ENCODE measurements around the gene COL9A3. TPM values are rescaled to one million over a fixed set of nuclear protein-coding genes. Genes with fewer than 3 reads are reported as not detected.

The COL9A3 gene
- total RNA-seq, 1 experiment from 2014 or later = 46.6 TPM

DNA sequence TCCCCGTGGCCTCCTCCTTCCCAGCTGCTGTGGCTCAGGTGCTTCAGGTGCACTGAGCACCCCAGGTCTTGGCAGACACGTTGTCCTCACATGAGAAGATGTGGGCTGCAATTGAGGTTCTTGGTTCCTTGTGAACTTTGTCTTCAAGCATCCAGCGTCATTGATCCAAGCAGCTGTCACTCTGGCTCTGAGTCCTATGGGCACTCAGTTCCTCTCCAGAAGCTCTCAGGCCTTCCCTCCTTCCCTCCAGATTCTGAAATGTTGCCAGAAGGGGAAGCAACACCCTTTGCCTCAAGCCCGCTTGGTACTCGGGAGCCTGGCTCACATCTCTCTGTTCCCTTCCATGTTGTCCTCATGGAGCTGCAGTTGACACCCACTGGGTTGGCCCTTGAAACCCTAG is 29.0 kb upstream of the COL9A3 start:
- no TSS peak for BruUV-seq (replicated peaks)
- DNase-seq (ENCODE audit: low read depth, low spot score) (no peak), ATAC-seq (no peak)
- intact Hi-C loops (cut with micrococcal nuclease; ENCODE audit: unreplicated experiment) = no loop called here
- TF ChIP-seq, protein P1, sequence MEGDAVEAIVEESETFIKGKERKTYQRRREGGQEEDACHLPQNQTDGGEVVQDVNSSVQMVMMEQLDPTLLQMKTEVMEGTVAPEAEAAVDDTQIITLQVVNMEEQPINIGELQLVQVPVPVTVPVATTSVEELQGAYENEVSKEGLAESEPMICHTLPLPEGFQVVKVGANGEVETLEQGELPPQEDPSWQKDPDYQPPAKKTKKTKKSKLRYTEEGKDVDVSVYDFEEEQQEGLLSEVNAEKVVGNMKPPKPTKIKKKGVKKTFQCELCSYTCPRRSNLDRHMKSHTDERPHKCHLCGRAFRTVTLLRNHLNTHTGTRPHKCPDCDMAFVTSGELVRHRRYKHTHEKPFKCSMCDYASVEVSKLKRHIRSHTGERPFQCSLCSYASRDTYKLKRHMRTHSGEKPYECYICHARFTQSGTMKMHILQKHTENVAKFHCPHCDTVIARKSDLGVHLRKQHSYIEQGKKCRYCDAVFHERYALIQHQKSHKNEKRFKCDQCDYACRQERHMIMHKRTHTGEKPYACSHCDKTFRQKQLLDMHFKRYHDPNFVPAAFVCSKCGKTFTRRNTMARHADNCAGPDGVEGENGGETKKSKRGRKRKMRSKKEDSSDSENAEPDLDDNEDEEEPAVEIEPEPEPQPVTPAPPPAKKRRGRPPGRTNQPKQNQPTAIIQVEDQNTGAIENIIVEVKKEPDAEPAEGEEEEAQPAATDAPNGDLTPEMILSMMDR (IDR thresholded peaks at IDR 0.05) = no peak
- no peak for TF ChIP-seq POLR2AphosphoS5 (IDR thresholded peaks at IDR 0.05; ENCODE audit: low read depth, low read length)
- TF ChIP-seq TCF7L2 (IDR thresholded peaks at IDR 0.05; ENCODE audit: low read depth, low read length) = no peak
- TF ChIP-seq, protein P2, sequence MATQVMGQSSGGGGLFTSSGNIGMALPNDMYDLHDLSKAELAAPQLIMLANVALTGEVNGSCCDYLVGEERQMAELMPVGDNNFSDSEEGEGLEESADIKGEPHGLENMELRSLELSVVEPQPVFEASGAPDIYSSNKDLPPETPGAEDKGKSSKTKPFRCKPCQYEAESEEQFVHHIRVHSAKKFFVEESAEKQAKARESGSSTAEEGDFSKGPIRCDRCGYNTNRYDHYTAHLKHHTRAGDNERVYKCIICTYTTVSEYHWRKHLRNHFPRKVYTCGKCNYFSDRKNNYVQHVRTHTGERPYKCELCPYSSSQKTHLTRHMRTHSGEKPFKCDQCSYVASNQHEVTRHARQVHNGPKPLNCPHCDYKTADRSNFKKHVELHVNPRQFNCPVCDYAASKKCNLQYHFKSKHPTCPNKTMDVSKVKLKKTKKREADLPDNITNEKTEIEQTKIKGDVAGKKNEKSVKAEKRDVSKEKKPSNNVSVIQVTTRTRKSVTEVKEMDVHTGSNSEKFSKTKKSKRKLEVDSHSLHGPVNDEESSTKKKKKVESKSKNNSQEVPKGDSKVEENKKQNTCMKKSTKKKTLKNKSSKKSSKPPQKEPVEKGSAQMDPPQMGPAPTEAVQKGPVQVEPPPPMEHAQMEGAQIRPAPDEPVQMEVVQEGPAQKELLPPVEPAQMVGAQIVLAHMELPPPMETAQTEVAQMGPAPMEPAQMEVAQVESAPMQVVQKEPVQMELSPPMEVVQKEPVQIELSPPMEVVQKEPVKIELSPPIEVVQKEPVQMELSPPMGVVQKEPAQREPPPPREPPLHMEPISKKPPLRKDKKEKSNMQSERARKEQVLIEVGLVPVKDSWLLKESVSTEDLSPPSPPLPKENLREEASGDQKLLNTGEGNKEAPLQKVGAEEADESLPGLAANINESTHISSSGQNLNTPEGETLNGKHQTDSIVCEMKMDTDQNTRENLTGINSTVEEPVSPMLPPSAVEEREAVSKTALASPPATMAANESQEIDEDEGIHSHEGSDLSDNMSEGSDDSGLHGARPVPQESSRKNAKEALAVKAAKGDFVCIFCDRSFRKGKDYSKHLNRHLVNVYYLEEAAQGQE (IDR thresholded peaks at IDR 0.05; ENCODE audit: insufficient read depth in 1 of 2, low read depth in 2 of 2, low read length in 1 of 2) = no peak
- TF ChIP-seq SIN3A (IDR thresholded peaks at IDR 0.05; ENCODE audit: borderline replicate concordance, insufficient read depth, low read depth, low read length) = no peak
- H3K4me3 ChIP-seq (ENCODE audit: low read depth in 2 of 2, low read length in 2 of 2) = no peak overlapping the region
- POLR2A ChIA-PET = no interaction called here
- H3K27ac ChIP-seq (ENCODE audit: low read length) = no peak overlapping the region
- no peaks in the 10 kb centered on the region for H3K27me3 ChIP-seq (ENCODE audit: control insufficient read depth, insufficient read depth, low read length)
- no peaks in the 10 kb centered on the region for H3K9me3 ChIP-seq (ENCODE audit: control insufficient read depth, insufficient read depth, low read depth, low read length)
- no peaks in the 10 kb centered on the region for H3K36me3 ChIP-seq (ENCODE audit: control insufficient read depth, insufficient read depth, low read length)
- in situ Hi-C loops (cut with HindIII; ENCODE audit: low pct_unique_long_range_greater_than_20kb, low sequenced_read_pairs) = no loop called here
- CTCF ChIA-PET = interaction anchor here (1.0 to 3.7 kb wide), 2 partner anchors 84 to 102 kb away, joined by 4 to 13 read pairs; no protein-coding TSS in a partner anchor
- peaks cover 3% of the 10 kb centered on the region; the same call in 1 of the 2 replicates for H3K4me1 ChIP-seq (ENCODE audit: control insufficient read depth, insufficient read depth, low read length)

DNA sequence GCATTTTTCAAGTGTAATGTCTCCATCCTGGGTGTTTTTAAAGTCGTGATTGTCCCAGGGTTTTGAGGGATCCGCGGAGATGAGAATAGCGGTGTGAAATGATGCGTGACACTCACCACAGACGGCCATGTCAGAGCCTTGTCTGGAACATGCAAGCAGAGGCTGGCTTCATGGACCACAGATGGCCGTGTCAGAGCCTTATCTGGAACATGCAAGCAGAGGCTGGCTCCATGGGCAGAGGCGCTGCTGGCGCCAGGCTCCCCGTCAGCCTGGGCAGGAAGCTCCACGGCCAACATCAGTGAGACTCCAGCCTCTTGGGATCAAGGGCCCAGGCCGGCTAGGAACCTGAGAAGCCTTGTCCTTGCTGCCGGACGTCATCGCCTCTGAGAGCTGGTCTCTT is 28.2 kb upstream of the COL9A3 start:
- H3K9me3 ChIP-seq (ENCODE audit: control insufficient read depth, insufficient read depth, low read depth, low read length) = no peaks in the 10 kb centered on the region
- CTCF ChIA-PET = interaction anchor here (1.0 to 3.7 kb wide), 2 partner anchors 85 to 103 kb away, joined by 4 to 13 read pairs; no protein-coding TSS in a partner anchor

More for the DNA sequence above, 28.2 kb upstream of the COL9A3 start:
- H3K4me3 ChIP-seq (ENCODE audit: low read depth in 2 of 2, low read length in 2 of 2) = no peak overlapping the region
- H3K4me1 ChIP-seq (ENCODE audit: control insufficient read depth, insufficient read depth, low read length) = peaks cover 7% of the 10 kb centered on the region
- TF ChIP-seq TCF7L2 (IDR thresholded peaks at IDR 0.05; ENCODE audit: low read depth, low read length) (no peak), POLR2AphosphoS5 (IDR thresholded peaks at IDR 0.05; ENCODE audit: low read depth, low read length) (no peak), SIN3A (IDR thresholded peaks at IDR 0.05; ENCODE audit: borderline replicate concordance, insufficient read depth, low read depth, low read length) (no peak)
- TF ChIP-seq, protein P2 (IDR thresholded peaks at IDR 0.05; ENCODE audit: insufficient read depth in 1 of 2, low read depth in 2 of 2, low read length in 1 of 2) = no peak
- TF ChIP-seq, protein P1 (IDR thresholded peaks at IDR 0.05) = no peak
- DNase-seq (ENCODE audit: low read depth, low spot score) (no peak), ATAC-seq (no peak)
- H3K36me3 ChIP-seq (ENCODE audit: control insufficient read depth, insufficient read depth, low read length) = no peaks in the 10 kb centered on the region
- H3K27ac ChIP-seq (ENCODE audit: low read length) = no peak overlapping the region
- intact Hi-C loops (cut with micrococcal nuclease; ENCODE audit: unreplicated experiment) = no loop called here
- no TSS peak for BruUV-seq (replicated peaks)
- POLR2A ChIA-PET = interaction anchor here (0.6 kb wide), 1 partner anchor 9 kb away, joined by 6 read pairs; no protein-coding TSS in a partner anchor
- H3K27me3 ChIP-seq (ENCODE audit: control insufficient read depth, insufficient read depth, low read length) = no peaks in the 10 kb centered on the region
- in situ Hi-C loops (cut with HindIII; ENCODE audit: low pct_unique_long_range_greater_than_20kb, low sequenced_read_pairs) = no loop called here
